H1 (cell line): ENCODE measurements around the gene IGF2BP3. TPM values are rescaled to one million over a fixed set of nuclear protein-coding genes. Genes with fewer than 3 reads are reported as not detected.

Experiments used
- CTCF ChIA-PET: fragments of 300-600 bp; sonication (Branson Sonifier 250); formaldehyde crosslinking; loops from one replicate; lab custom pipeline; 2021; ENCODE audit not compliant: partially characterized antibody; lab: Charles Lee
- POLR2A ChIA-PET: fragments of 300-600 bp; sonication (Branson Sonifier 250); formaldehyde crosslinking; loops from one replicate; lab custom pipeline; 2021; ENCODE audit warnings: inconsistent platforms; ENCODE audit not compliant: partially characterized antibody; lab: Charles Lee
- DNase-seq, 2 experiments: peaks; one replicate each; pipeline versions ENCODE4 v3.0.0 to v3.0.0-alpha.2; 2010 to 2022; ENCODE audit warnings: low spot score in 2 of 2, low read depth in 1 of 2, mixed read lengths in 1 of 2
- FAIRE-seq: peaks from 2 replicates; lab custom pipeline; 2011; peaks lifted over from hg19 to GRCh38; lab: Jason Lieb, UNC
- H2AFZ ChIP-seq: 2 replicates; pipeline ENCODE4 v1.8.1; 2012; ENCODE audit warnings: low read length, inconsistent platforms
- H2AK5ac ChIP-seq: 2 replicates; pipeline ENCODE4 v1.6.1; 2013; ENCODE audit warnings: low read depth, low read length
- H2BK120ac ChIP-seq: replicated peaks from 2 replicates; pipeline ENCODE3; 2013; ENCODE audit warnings: low read depth, low read length, inconsistent platforms
- H2BK12ac ChIP-seq: 2 replicates; pipeline ENCODE4 v1.6.1; 2013; ENCODE audit warnings: low read depth, low read length
- H2BK15ac ChIP-seq: 2 replicates; pipeline ENCODE4 v1.6.1; 2013; ENCODE audit warnings: low read length
- H2BK20ac ChIP-seq: 2 replicates; pipeline ENCODE4 v1.6.1; 2013; ENCODE audit warnings: low read length
- H2BK5ac ChIP-seq: 2 replicates; pipeline ENCODE4 v1.6.1; 2013; ENCODE audit warnings: low read depth, low read length
- H3K14ac ChIP-seq: 2 replicates; pipeline ENCODE4 v1.6.1; 2013; ENCODE audit warnings: inconsistent platforms; ENCODE audit not compliant: insufficient read length
- H3K18ac ChIP-seq: 2 replicates; pipeline ENCODE4 v1.6.1; 2013; ENCODE audit warnings: low read length; ENCODE audit errors: extremely low read depth
- H3K23ac ChIP-seq: 2 replicates; pipeline ENCODE4 v1.6.1; 2013; ENCODE audit warnings: inconsistent platforms; ENCODE audit not compliant: insufficient read length
- H3K23me2 ChIP-seq: 2 replicates; pipeline ENCODE4 v1.6.1; 2013; ENCODE audit warnings: low read depth, low read length
- H3K27ac ChIP-seq: 2 replicates; pipeline ENCODE4 v1.6.1; 2011; ENCODE audit warnings: low read depth, low read length, inconsistent platforms
- H3K27me3 ChIP-seq, 4 experiments: replicated peaks in 1 of 4; 1 replicate in 1 of 4; 2 replicates in 3 of 4; pipeline versions ENCODE4 v1.6.1 to v1.8.1; 2011 to 2013; ENCODE audit warnings: low read length in 3 of 4, mild to moderate bottlenecking in 3 of 4, inconsistent platforms in 2 of 4, mixed read lengths in 2 of 4, moderate library complexity in 1 of 4; ENCODE audit not compliant: control insufficient read depth in 3 of 4, insufficient read depth in 3 of 4; ENCODE audit errors: extremely low read depth in 1 of 4
- H3K36me3 ChIP-seq, 4 experiments: 2 replicates each; pipeline versions ENCODE4 v1.6.1 to v1.8.1; 2011 to 2013; ENCODE audit warnings: mild to moderate bottlenecking in 4 of 4, low read length in 3 of 4, moderate library complexity in 2 of 4, control low read depth in 1 of 4, inconsistent platforms in 1 of 4; ENCODE audit not compliant: insufficient read depth in 4 of 4, control insufficient read depth in 2 of 4
- H3K4ac ChIP-seq: replicated peaks from 2 replicates; pipeline ENCODE3; 2013; ENCODE audit warnings: low read length, low read depth, mixed read lengths, inconsistent platforms; ENCODE audit not compliant: insufficient read length
- H3K4me1 ChIP-seq, 4 experiments: replicated peaks in 1 of 4; 1 replicate in 1 of 4; 2 replicates in 3 of 4; pipeline versions ENCODE4 v1.6.1 to v1.8.1; 2011 to 2013; ENCODE audit warnings: low read length in 3 of 4, inconsistent platforms in 2 of 4, mixed read lengths in 1 of 4; ENCODE audit not compliant: insufficient read depth in 4 of 4, control insufficient read depth in 3 of 4
- H3K4me2 ChIP-seq, 2 experiments: 2 replicates each; pipeline versions ENCODE4 v1.6.1 to v1.8.1; 2011 to 2013; ENCODE audit warnings: low read depth in 2 of 2, low read length in 2 of 2, control low read depth in 1 of 2, inconsistent platforms in 1 of 2, mild to moderate bottlenecking in 1 of 2; ENCODE audit not compliant: insufficient read depth in 1 of 2
- H3K4me3 ChIP-seq, 4 experiments: fragments of 200-600, 300-600 bp in 1 of 4; sonication (generic), shearing (Covaris generic), sonication (Bioruptor Twin) in 1 of 4; 2 replicates each; pipeline versions ENCODE4 v1.5.1 to v1.8.1; 2011 to 2016; ENCODE audit warnings: low read length in 4 of 4, low read depth in 3 of 4, control low read depth in 2 of 4, inconsistent platforms in 2 of 4, mild to moderate bottlenecking in 2 of 4, mixed read lengths in 1 of 4, moderate library complexity in 1 of 4; ENCODE audit not compliant: insufficient read depth in 2 of 4; ENCODE audit errors: extremely low read depth in 1 of 4
- H3K56ac ChIP-seq: replicated peaks from 2 replicates; pipeline ENCODE3; 2013; ENCODE audit warnings: low read depth, mild to moderate bottlenecking, mixed read lengths, low read length, inconsistent platforms; ENCODE audit not compliant: insufficient read length
- H3K79me1 ChIP-seq: 2 replicates; pipeline ENCODE4 v1.6.1; 2013; ENCODE audit warnings: low read depth, low read length, control low read depth
- H3K79me2 ChIP-seq, 2 experiments: 2 replicates each; pipeline versions ENCODE4 v1.6.1 to v1.8.1; 2012 to 2013; ENCODE audit warnings: low read length in 2 of 2, mild to moderate bottlenecking in 2 of 2, inconsistent platforms in 1 of 2; ENCODE audit not compliant: insufficient read depth in 2 of 2, control insufficient read depth in 1 of 2
- H3K9ac ChIP-seq, 4 experiments: replicated peaks in 1 of 4; 1 replicate in 1 of 4; 2 replicates in 3 of 4; pipeline versions ENCODE4 v1.6.1 to v1.8.1; 2011 to 2013; ENCODE audit warnings: low read depth in 3 of 4, low read length in 3 of 4, control low read depth in 2 of 4, mild to moderate bottlenecking in 2 of 4, moderate library complexity in 2 of 4, inconsistent platforms in 1 of 4; ENCODE audit errors: extremely low read depth in 1 of 4
- H3K9me3 ChIP-seq, 2 experiments: 2 replicates each; pipeline versions ENCODE4 v1.6.1 to v1.8.1; 2012 to 2013; ENCODE audit warnings: mild to moderate bottlenecking in 2 of 2, moderate library complexity in 2 of 2, control low read depth in 1 of 2, inconsistent platforms in 1 of 2, low read depth in 1 of 2, low read length in 1 of 2, mixed read lengths in 1 of 2; ENCODE audit not compliant: insufficient read depth in 2 of 2
- H4K20me1 ChIP-seq, 2 experiments: replicated peaks in 1 of 2; 2 replicates each; pipeline versions ENCODE3 to v1.8.1; 2011 to 2013; ENCODE audit warnings: inconsistent platforms in 2 of 2, low read length in 2 of 2, mild to moderate bottlenecking in 1 of 2; ENCODE audit not compliant: insufficient read depth in 2 of 2, control insufficient read depth in 1 of 2
- H4K5ac ChIP-seq: 2 replicates; pipeline ENCODE4 v1.6.1; 2013; ENCODE audit warnings: low read length, low read depth, mixed read lengths, inconsistent platforms; ENCODE audit not compliant: insufficient read length
- H4K8ac ChIP-seq: 2 replicates; pipeline ENCODE4 v1.8.0; 2013; ENCODE audit warnings: mild to moderate bottlenecking, moderate library complexity, low read length, inconsistent platforms; ENCODE audit not compliant: insufficient read depth; ENCODE audit errors: extremely low read depth
- H4K91ac ChIP-seq: replicated peaks from 2 replicates; pipeline ENCODE3; 2013; ENCODE audit warnings: low read length, mixed read lengths, inconsistent platforms; ENCODE audit not compliant: insufficient read length
- CEBPB ChIP-seq: IDR thresholded peaks from 2 replicates; pipeline ENCODE4 v1.6.1; 2012; ENCODE audit warnings: low read depth, low read length
- CTCF ChIP-seq, 3 experiments: IDR thresholded peaks; 1 replicate in 2 of 3; 2 replicates in 1 of 3; pipeline versions ENCODE4 v1.5.1 to v1.6.1; 2011; ENCODE audit warnings: low read length in 3 of 3, mild to moderate bottlenecking in 3 of 3, inconsistent platforms in 2 of 3, low read depth in 1 of 3, moderate library complexity in 1 of 3; ENCODE audit not compliant: insufficient read depth in 1 of 3; ENCODE audit errors: control extremely low read depth in 1 of 3
- RAD21 ChIP-seq, 2 experiments: IDR thresholded peaks in 1 of 2; conservative IDR thresholded peaks in 1 of 2; 2 replicates each; pipeline ENCODE4 v1.6.1; 2011; ENCODE audit warnings: low read depth in 2 of 2, low read length in 2 of 2, improper control_type of control experiment in 1 of 2, inconsistent platforms in 1 of 2, mild to moderate bottlenecking in 1 of 2, moderate library complexity in 1 of 2
- SAP30 ChIP-seq: fragments of 300-600 bp; sonication (generic); IDR thresholded peaks from 2 replicates; pipeline ENCODE4 v1.7.1; 2012; ENCODE audit warnings: low read length, moderate library complexity, mild to moderate bottlenecking, inconsistent platforms; ENCODE audit not compliant: insufficient read depth, insufficient replicate concordance
- WGBS, 2 experiments: shearing (Covaris generic) in 1 of 2; methylation state at CpG; one replicate each; pipeline versions ENCODE4 v1.1.6 to v1.1.7; 2013 to 2015; ENCODE audit warnings: low lambda C conversion rate in 2 of 2, mixed read lengths in 2 of 2, inconsistent platforms in 1 of 2, low coverage in 1 of 2, missing lambda C conversion rate in 1 of 2; ENCODE audit not compliant: insufficient replicate concordance in 2 of 2, insufficient coverage in 1 of 2, insufficient read length in 1 of 2; ENCODE audit errors: extremely low coverage in 1 of 2, missing lambda C conversion rate in 1 of 2; 5-methylcytosine and 5-hydroxymethylcytosine counted together
- polyA plus RNA-seq, 7 experiments: library from polyadenylated mRNA; depleted of rRNA in 3 of 7; stranded (reverse) in 5 of 7; unstranded in 2 of 7; fragments of >200 nt in 5 of 7; fragments of 200-250 nt in 2 of 7; gene quantifications; 1 replicate in 5 of 7; 2 replicates in 1 of 7; 4 replicates in 1 of 7; pipeline versions ENCODE4 v1.2.1 to v1.2.3, GENCODE V29; 2011 to 2013; ENCODE audit warnings: missing spikeins in 2 of 7, mixed read lengths in 2 of 7
- total RNA-seq: library from RNA; stranded (reverse); fragmentation: NEBNext Ultra II Directional; extraction: Animal tissue kit (Norgen Biotek cat#: 25700); gene quantifications from 2 replicates; pipeline ENCODE4 v1.2.1, GENCODE V29; 2021

Gene IGF2BP3
- total and polyA plus RNA-seq, 2 of the 8 experiments (the other 6 are each of a cell fraction or from before 2014, with no cell fraction given): 66.3 to 193 TPM

- no peak overlapping the region for H3K4ac ChIP-seq
- DNase-seq: peak in 1 of 2 experiments; percentile 17
- H3K27me3 ChIP-seq: no peaks in the 10 kb centered on the region
- no peak overlapping the region for H2BK20ac ChIP-seq
- no peak overlapping the region for H3K4me3 ChIP-seq
- no peak overlapping the region for H2BK12ac ChIP-seq
- H2BK120ac ChIP-seq: no peak overlapping the region
- no peaks in the 10 kb centered on the region for H3K9me3 ChIP-seq
- H3K4me1 ChIP-seq: peaks cover 0 to 3% (median 0%) of the 10 kb centered on the region in 4 experiments; a peak in 1 of 7 replicates
- POLR2A ChIA-PET: no interaction called here
- H3K27ac ChIP-seq: no peak overlapping the region
- H4K5ac ChIP-seq: no peak overlapping the region
- no peak overlapping the region for H3K56ac ChIP-seq
- no peaks in the 10 kb centered on the region for H3K79me1 ChIP-seq
- H3K18ac ChIP-seq: no peak overlapping the region
- no peak overlapping the region for H3K4me2 ChIP-seq
- no peak overlapping the region for H3K9ac ChIP-seq
- no peak overlapping the region for H2BK5ac ChIP-seq
- CTCF ChIA-PET: interaction anchor here (0.6 to 14.1 kb wide), 25 partner anchors 9 to 458 kb away, joined by 3 to 241 read pairs (median 4); partner anchors contain the start of genes MALSU1 and STK31
- TF ChIP-seq RAD21 (IDR thresholded peaks at IDR 0.05 in 1 of 2, conservative IDR thresholded peaks at IDR 0.05 in 1 of 2; ENCODE audit: low read depth in 2 of 2, low read length in 2 of 2) (peak in 1 of 2 experiments; percentile 41; a peak in 1 of 4 replicates), SAP30 (no peak), CEBPB (peak; percentile 87), CTCF (IDR thresholded peaks at IDR 0.05; ENCODE audit: control extremely low read depth in 1 of 3, insufficient read depth in 1 of 3, low read depth in 1 of 3, low read length in 3 of 3) (peak in 2 of 3 experiments; percentile 53 to 55; a peak in 3 of 4 replicates)
- no peak overlapping the region for H4K91ac ChIP-seq
- H2BK15ac ChIP-seq: no peak overlapping the region
- no peak overlapping the region for H3K23ac ChIP-seq
- no peak overlapping the region for H3K14ac ChIP-seq
- H2AK5ac ChIP-seq: no peak overlapping the region
- H2AFZ ChIP-seq: no peak overlapping the region
- no peak overlapping the region for H4K8ac ChIP-seq
- no peak for FAIRE-seq
- no peaks in the 10 kb centered on the region for H3K36me3 ChIP-seq
- WGBS, 2 experiments: 71% methylated on average over 5 of the region's 5 CpGs; no CpG with 5 or more reads in 1 of the 2 experiments
- no peaks in the 10 kb centered on the region for H3K79me2 ChIP-seq
- H4K20me1 ChIP-seq: no peaks in the 10 kb centered on the region
- no peaks in the 10 kb centered on the region for H3K23me2 ChIP-seq
These were observed 193.9 kb downstream of the IGF2BP3 start for GRCh38 chr7:23276376-23276775.
